ENCODE results near the gene RAB11A.
A peak's percentile ranks its signal among the peaks of the same experiment; 100 is the strongest.

Gene RAB11A

DNA sequence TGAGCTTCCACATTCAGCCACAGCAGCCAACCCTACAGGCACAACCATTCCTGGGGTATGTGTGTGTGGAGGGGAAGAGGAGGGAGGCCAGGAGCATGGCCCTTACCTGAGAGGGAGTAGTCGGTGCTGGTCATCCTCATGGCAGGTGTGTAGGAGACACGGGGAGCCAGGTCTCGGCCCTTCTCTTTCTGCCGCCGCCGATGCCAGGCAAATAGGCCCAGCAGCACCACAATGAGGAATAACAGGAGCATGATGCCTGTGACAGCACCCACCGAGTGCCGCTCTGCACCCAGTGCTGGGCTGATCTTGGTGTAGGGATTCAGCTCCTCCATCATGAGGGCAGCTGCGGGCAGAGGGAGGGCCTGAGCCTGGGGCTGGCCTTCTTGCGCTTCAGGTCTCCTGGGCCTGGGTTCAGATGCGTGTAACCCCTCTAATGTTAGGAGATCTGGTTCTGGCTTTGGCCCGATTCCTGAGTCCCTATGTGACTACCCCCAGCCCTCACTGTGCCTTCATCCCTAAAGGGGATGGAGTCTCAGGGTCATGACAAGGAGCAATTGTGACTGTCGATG is 44.4 kb downstream of the RAB11A start:
- H2BK15ac ChIP-seq (ENCODE audit: low read depth, poor library complexity, severe bottlenecking), result no peak overlapping the region
- no peak overlapping the region for H4K91ac ChIP-seq (ENCODE audit: low read length)
- no peak overlapping the region for H2BK120ac ChIP-seq (ENCODE audit: low read depth, low read length)
- H3K27me3 ChIP-seq (ENCODE audit: control insufficient read depth in 1 of 2, insufficient read depth in 1 of 2, low read length in 2 of 2), result no peaks in the 10 kb centered on the region
- no peak overlapping the region for H3K9ac ChIP-seq (ENCODE audit: low read length)
- 98% methylated on average over 10 of the region's 13 CpGs for WGBS
- H3K9me3 ChIP-seq (ENCODE audit: control insufficient read depth, low read length), result no peaks in the 10 kb centered on the region
- H2AK5ac ChIP-seq (ENCODE audit: low read length, severe bottlenecking), result no peak overlapping the region
- no peak overlapping the region for H3K23ac ChIP-seq (ENCODE audit: low read length in 2 of 2)
- no peak overlapping the region for H3K4ac ChIP-seq (ENCODE audit: low read depth in 1 of 2, low read length in 2 of 2)
- H2AFZ ChIP-seq (ENCODE audit: low read depth, low read length), result no peak overlapping the region
- no peak overlapping the region for H2BK5ac ChIP-seq (ENCODE audit: low read depth, low read length, poor library complexity, severe bottlenecking)
- H2BK12ac ChIP-seq (ENCODE audit: low read length in 2 of 2), result no peak overlapping the region
- peaks cover 22% of the 10 kb centered on the region for H3K79me1 ChIP-seq (replicated peaks; ENCODE audit: low read length, poor library complexity, severe bottlenecking)
- peaks cover 4% of the 10 kb centered on the region for H3K4me1 ChIP-seq (ENCODE audit: control insufficient read depth, insufficient read depth, low read depth, low read length)
- no peak overlapping the region for H3K4me2 ChIP-seq (ENCODE audit: low read length, poor library complexity, severe bottlenecking)
- H3K27ac ChIP-seq (ENCODE audit: low read length, poor library complexity, severe bottlenecking), result no peak overlapping the region
- no peak overlapping the region for H3K14ac ChIP-seq (ENCODE audit: low read length in 2 of 2)
- H3K36me3 ChIP-seq (ENCODE audit: control insufficient read depth in 1 of 2, insufficient read depth in 2 of 2, low read depth in 1 of 2, low read length in 2 of 2), result peaks cover 33 to 47% of the 10 kb centered on the region in 2 experiments
- H3K18ac ChIP-seq (ENCODE audit: low read depth in 1 of 2, low read length in 2 of 2), result no peak overlapping the region
- H4K8ac ChIP-seq (ENCODE audit: low read length), result no peak overlapping the region
- no peak overlapping the region for H3K4me3 ChIP-seq (ENCODE audit: insufficient read depth in 1 of 2, low read depth in 1 of 2, low read length in 2 of 2)
- no peak for DNase-seq

DNA sequence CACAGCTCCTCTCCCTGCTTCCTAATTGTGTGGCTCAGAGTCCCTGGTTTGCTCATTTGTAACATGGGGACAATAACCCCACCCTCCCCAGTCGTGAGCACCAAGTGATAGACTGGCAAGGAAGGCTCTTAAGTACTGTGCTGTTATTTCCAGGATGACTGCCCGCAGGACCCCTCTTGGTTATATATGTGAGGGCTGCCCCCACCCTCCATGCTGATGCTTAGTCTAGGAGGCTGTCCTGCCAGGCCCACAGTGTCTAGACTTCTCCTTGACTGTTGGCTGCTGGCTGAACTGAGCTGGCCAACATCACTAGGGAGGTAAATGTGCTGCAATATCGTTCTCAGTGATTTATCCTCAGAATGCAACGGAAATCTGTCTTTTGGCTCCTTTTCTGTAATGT is 45.1 kb downstream of the RAB11A start:
- 84% methylated on average over 4 of the region's 4 CpGs for WGBS
- Histone ChIP-seq H2BK15ac (ENCODE audit: low read depth, poor library complexity, severe bottlenecking) (no peak overlapping the region), H3K4me3 (ENCODE audit: insufficient read depth in 1 of 2, low read depth in 1 of 2, low read length in 2 of 2) (no peak overlapping the region), H4K91ac (ENCODE audit: low read length) (no peak overlapping the region), H3K18ac (ENCODE audit: low read depth in 1 of 2, low read length in 2 of 2) (no peak overlapping the region), H2BK120ac (ENCODE audit: low read depth, low read length) (no peak overlapping the region), H3K4ac (ENCODE audit: low read depth in 1 of 2, low read length in 2 of 2) (no peak overlapping the region), H2BK12ac (ENCODE audit: low read length in 2 of 2) (no peak overlapping the region), H3K9ac (ENCODE audit: low read length) (no peak overlapping the region), H3K14ac (ENCODE audit: low read length in 2 of 2) (no peak overlapping the region), H3K27me3 (ENCODE audit: control insufficient read depth in 1 of 2, insufficient read depth in 1 of 2, low read length in 2 of 2) (no peaks in the 10 kb centered on the region), H2AFZ (ENCODE audit: low read depth, low read length) (no peak overlapping the region), H2BK5ac (ENCODE audit: low read depth, low read length, poor library complexity, severe bottlenecking) (no peak overlapping the region), H4K8ac (ENCODE audit: low read length) (no peak overlapping the region), H3K23ac (ENCODE audit: low read length in 2 of 2) (no peak overlapping the region), H3K36me3 (ENCODE audit: control insufficient read depth in 1 of 2, insufficient read depth in 2 of 2, low read depth in 1 of 2, low read length in 2 of 2) (peaks cover 30 to 41% of the 10 kb centered on the region in 2 experiments), H3K79me1 (replicated peaks; ENCODE audit: low read length, poor library complexity, severe bottlenecking) (peaks cover 16% of the 10 kb centered on the region), H3K4me1 (ENCODE audit: control insufficient read depth, insufficient read depth, low read depth, low read length) (peaks cover 4% of the 10 kb centered on the region), H3K9me3 (ENCODE audit: control insufficient read depth, low read length) (no peaks in the 10 kb centered on the region), H3K27ac (ENCODE audit: low read length, poor library complexity, severe bottlenecking) (no peak overlapping the region), H2AK5ac (ENCODE audit: low read length, severe bottlenecking) (no peak overlapping the region), H3K4me2 (ENCODE audit: low read length, poor library complexity, severe bottlenecking) (no peak overlapping the region)
- DNase-seq, result no peak

DNA sequence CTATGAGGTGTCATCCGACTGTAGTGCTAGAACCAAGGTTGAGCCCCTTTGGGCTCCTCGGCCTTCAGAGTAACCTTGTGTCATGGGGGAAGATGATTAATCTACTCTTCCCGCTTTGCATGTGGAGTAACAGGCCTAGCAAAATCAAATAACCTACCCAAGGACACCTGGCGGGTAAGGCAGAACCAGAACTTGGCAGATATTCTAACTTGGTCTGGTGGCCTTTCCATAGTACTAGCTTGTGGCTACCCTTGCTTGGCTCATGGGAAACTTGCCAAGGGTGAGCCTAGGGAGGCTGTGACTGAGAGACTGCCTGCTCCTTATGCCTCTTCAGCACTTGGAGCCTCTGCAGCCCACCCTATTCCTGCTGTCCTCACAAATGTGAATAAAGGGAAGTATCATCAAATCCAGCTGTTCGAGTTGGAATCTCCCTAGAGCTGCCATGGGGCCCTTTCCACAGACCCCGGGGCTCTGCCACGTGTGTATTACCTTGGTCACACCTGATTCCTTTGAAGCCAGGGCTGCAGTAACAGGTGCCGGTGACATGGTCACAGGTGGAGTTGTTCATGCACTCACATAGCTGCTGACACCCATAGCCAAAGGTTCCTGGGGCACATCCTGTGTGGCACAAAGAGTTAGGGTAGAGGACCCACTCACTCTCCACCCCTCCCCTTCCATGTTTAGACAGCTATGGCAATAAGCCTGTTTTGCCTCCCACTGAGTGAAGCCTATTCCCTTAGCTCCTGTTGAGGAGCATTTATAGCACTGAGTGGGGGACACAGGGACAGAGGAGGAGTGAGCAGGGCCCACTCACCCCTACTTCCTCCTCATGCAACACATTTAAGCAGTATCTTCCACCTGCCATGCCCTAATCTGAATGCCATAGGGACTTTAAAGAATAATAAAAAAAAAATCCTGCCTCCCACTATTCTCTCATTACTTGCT is 46.0 kb downstream of the RAB11A start:
- no peak overlapping the region for H4K8ac ChIP-seq (ENCODE audit: low read length)
- no peak overlapping the region for H2AFZ ChIP-seq (ENCODE audit: low read depth, low read length)
- H4K91ac ChIP-seq (ENCODE audit: low read length), result no peak overlapping the region
- no peak overlapping the region for H2BK5ac ChIP-seq (ENCODE audit: low read depth, low read length, poor library complexity, severe bottlenecking)
- no peak overlapping the region for H3K14ac ChIP-seq (ENCODE audit: low read length in 2 of 2)
- no peak overlapping the region for H2BK15ac ChIP-seq (ENCODE audit: low read depth, poor library complexity, severe bottlenecking)
- H3K23ac ChIP-seq (ENCODE audit: low read length in 2 of 2), result no peak overlapping the region
- H2BK12ac ChIP-seq (ENCODE audit: low read length in 2 of 2), result no peak overlapping the region
- no peak overlapping the region for H2BK120ac ChIP-seq (ENCODE audit: low read depth, low read length)
- H3K4me2 ChIP-seq (ENCODE audit: low read length, poor library complexity, severe bottlenecking), result no peak overlapping the region
- peaks cover 21 to 32% of the 10 kb centered on the region in 2 experiments for H3K36me3 ChIP-seq (ENCODE audit: control insufficient read depth in 1 of 2, insufficient read depth in 2 of 2, low read depth in 1 of 2, low read length in 2 of 2)
- H3K4ac ChIP-seq (ENCODE audit: low read depth in 1 of 2, low read length in 2 of 2), result no peak overlapping the region
- no peak overlapping the region for H3K9ac ChIP-seq (ENCODE audit: low read length)
- H3K27me3 ChIP-seq (ENCODE audit: control insufficient read depth in 1 of 2, insufficient read depth in 1 of 2, low read length in 2 of 2), result no peaks in the 10 kb centered on the region
- WGBS, result 92% methylated on average over 8 of the region's 8 CpGs
- no peaks in the 10 kb centered on the region for H3K9me3 ChIP-seq (ENCODE audit: control insufficient read depth, low read length)
- peaks cover 12% of the 10 kb centered on the region for H3K79me1 ChIP-seq (replicated peaks; ENCODE audit: low read length, poor library complexity, severe bottlenecking)
- H3K27ac ChIP-seq (ENCODE audit: low read length, poor library complexity, severe bottlenecking), result no peak overlapping the region
- peaks cover 4% of the 10 kb centered on the region for H3K4me1 ChIP-seq (ENCODE audit: control insufficient read depth, insufficient read depth, low read depth, low read length)
- no peak for DNase-seq
- H3K4me3 ChIP-seq (ENCODE audit: insufficient read depth in 1 of 2, low read depth in 1 of 2, low read length in 2 of 2), result no peak overlapping the region
- no peak overlapping the region for H2AK5ac ChIP-seq (ENCODE audit: low read length, severe bottlenecking)
- no peak overlapping the region for H3K18ac ChIP-seq (ENCODE audit: low read depth in 1 of 2, low read length in 2 of 2)

- H3K18ac ChIP-seq (ENCODE audit: low read depth in 1 of 2, low read length in 2 of 2), result no peak overlapping the region
- H3K4me2 ChIP-seq (ENCODE audit: low read length, poor library complexity, severe bottlenecking), result no peak overlapping the region
- H4K8ac ChIP-seq (ENCODE audit: low read length), result no peak overlapping the region
- H2BK15ac ChIP-seq (ENCODE audit: low read depth, poor library complexity, severe bottlenecking), result no peak overlapping the region
- no peak overlapping the region for H2AFZ ChIP-seq (ENCODE audit: low read depth, low read length)
- H2BK5ac ChIP-seq (ENCODE audit: low read depth, low read length, poor library complexity, severe bottlenecking), result no peak overlapping the region
- peaks cover 4% of the 10 kb centered on the region for H3K4me1 ChIP-seq (ENCODE audit: control insufficient read depth, insufficient read depth, low read depth, low read length)
- H3K27me3 ChIP-seq (ENCODE audit: control insufficient read depth in 1 of 2, insufficient read depth in 1 of 2, low read length in 2 of 2), result no peaks in the 10 kb centered on the region
- WGBS, result 96% methylated on average over 7 of the region's 7 CpGs
- DNase-seq, result no peak
- peaks cover 5% of the 10 kb centered on the region for H3K79me1 ChIP-seq (replicated peaks; ENCODE audit: low read length, poor library complexity, severe bottlenecking)
- H3K4me3 ChIP-seq (ENCODE audit: insufficient read depth in 1 of 2, low read depth in 1 of 2, low read length in 2 of 2), result no peak overlapping the region
- H2AK5ac ChIP-seq (ENCODE audit: low read length, severe bottlenecking), result no peak overlapping the region
- H3K23ac ChIP-seq (ENCODE audit: low read length in 2 of 2), result no peak overlapping the region
- H3K9ac ChIP-seq (ENCODE audit: low read length), result peak overlapping the region; percentile 30
- no peak overlapping the region for H3K4ac ChIP-seq (ENCODE audit: low read depth in 1 of 2, low read length in 2 of 2)
- H3K27ac ChIP-seq (ENCODE audit: low read length, poor library complexity, severe bottlenecking), result no peak overlapping the region
- no peak overlapping the region for H3K14ac ChIP-seq (ENCODE audit: low read length in 2 of 2)
- H2BK120ac ChIP-seq (ENCODE audit: low read depth, low read length), result no peak overlapping the region
- peaks cover 12 to 24% of the 10 kb centered on the region in 2 experiments for H3K36me3 ChIP-seq (ENCODE audit: control insufficient read depth in 1 of 2, insufficient read depth in 2 of 2, low read depth in 1 of 2, low read length in 2 of 2)
- no peaks in the 10 kb centered on the region for H3K9me3 ChIP-seq (ENCODE audit: control insufficient read depth, low read length)
- H2BK12ac ChIP-seq (ENCODE audit: low read length in 2 of 2), result no peak overlapping the region
- H4K91ac ChIP-seq (ENCODE audit: low read length), result no peak overlapping the region
These were observed 46.9 kb downstream of the RAB11A start for GRCh38 chr15:65916041-65916663.

Data from mesenchymal stem cell (in vitro differentiated cells and primary cell).